Esophagus muscularis mucosa (tissue), 4 donors: Measurements from ENCODE around the gene PACSIN2. TPM values are rescaled to one million over a fixed set of nuclear protein-coding genes. Genes with fewer than 3 reads are reported as not detected.
A peak's percentile ranks its signal among the peaks of the same experiment; 100 is the strongest.

ENCODE experiments used
- DNase-seq: peaks from one replicate; pipeline ENCODE4 v3.0.0-alpha.2; 2017; ENCODE audit errors: extremely low spot score
- H3K27ac ChIP-seq, 4 donors: fragments of 200-600 bp; sonication (generic); replicated peaks in 1 of 4; 1 replicate in 3 of 4; 2 replicates in 1 of 4; pipeline ENCODE4 v1.5.1; 2016 to 2019; ENCODE audit warnings: mild to moderate bottlenecking in 1 of 4
- H3K27me3 ChIP-seq, 4 donors: fragments of 200-600 bp; sonication (generic); one replicate each; pipeline versions ENCODE4 v1.5.1 to v1.6.0; 2016 to 2019
- H3K36me3 ChIP-seq, 4 donors: fragments of 200-600 bp; sonication (generic); one replicate each; pipeline ENCODE4 v1.5.1; 2016 to 2019
- H3K4me1 ChIP-seq, 4 donors: fragments of 200-600 bp; sonication (generic); one replicate each; pipeline ENCODE4 v1.5.1; 2016 to 2019
- H3K4me3 ChIP-seq, 4 donors: fragments of 200-600 bp; sonication (generic); 1 replicate in 2 of 4; 2 replicates in 2 of 4; pipeline ENCODE4 v1.5.1; 2016 to 2019; ENCODE audit warnings: mild to moderate bottlenecking in 4 of 4, moderate library complexity in 1 of 4
- H3K9me3 ChIP-seq, 4 donors: fragments of 200-600 bp; sonication (generic); 1 replicate in 3 of 4; 2 replicates in 1 of 4; pipeline ENCODE4 v1.5.1; 2016 to 2019
- EP300 ChIP-seq: sonication (generic); formaldehyde crosslinking; IDR thresholded peaks from one replicate; pipeline ENCODE4 v1.6.1; 2017; ENCODE audit warnings: antibody characterized with exemption
- POLR2A ChIP-seq: fragments of 450-650 bp; IDR thresholded peaks from one replicate; pipeline ENCODE4 v1.6.1; 2017; ENCODE audit warnings: antibody characterized with exemption, moderate library complexity, mild to moderate bottlenecking, low read depth
- POLR2AphosphoS5 ChIP-seq, 2 donors: sonication (generic); formaldehyde crosslinking; IDR thresholded peaks; one replicate each; pipeline ENCODE4 v1.6.1; 2017; ENCODE audit warnings: antibody characterized with exemption in 2 of 2
- WGBS: methylation state at CpG from one replicate; pipeline ENCODE4 v1.1.5; 2018; 5-methylcytosine and 5-hydroxymethylcytosine counted together
- intact Hi-C: fragments of 100-400 bp; cut with DNase I; formaldehyde crosslinking; loops from one replicate; pipeline ENCODE4 v1.15.1; 2023
- total RNA-seq, 4 donors: library from RNA; depleted of rRNA; stranded (reverse); fragments of >200 nt; gene quantifications; one replicate each; pipeline versions ENCODE4 v1.1.0 to v1.2.1, GENCODE V29; 2016
- TF ChIP-seq, protein P1 (sequence below), 3 experiments: fragments of 200-600 bp in 2 of 3; fragments of 450-650 bp in 1 of 3; sonication (generic) in 2 of 3; IDR thresholded peaks; one replicate each; pipeline ENCODE4 v1.5.1; 2017 to 2019; ENCODE audit warnings: antibody characterized with exemption in 3 of 3, mild to moderate bottlenecking in 2 of 3, moderate library complexity in 1 of 3

Gene PACSIN2
- total RNA-seq, 4 donors from 2014 or later = 91.1 to 147 (median 116) TPM

- intact Hi-C loops = no loop called here
- Histone ChIP-seq H3K9me3 (no peaks in the 10 kb centered on the region), H3K4me1 (peaks cover 69 to 100% (median 100%) of the 10 kb centered on the region in 4 donors), H3K36me3 (no peaks in the 10 kb centered on the region), H3K27me3 (no peaks in the 10 kb centered on the region), H3K27ac (peak overlapping the region; percentile 65 to 95 (median 83)), H3K4me3 (no peak overlapping the region)
- DNase-seq = no peak
- TF ChIP-seq POLR2AphosphoS5 (IDR thresholded peaks at IDR 0.05) (peak in 1 of 2 donors; percentile 30), POLR2A (no peak), EP300 (no peak)
- TF ChIP-seq, protein P1, sequence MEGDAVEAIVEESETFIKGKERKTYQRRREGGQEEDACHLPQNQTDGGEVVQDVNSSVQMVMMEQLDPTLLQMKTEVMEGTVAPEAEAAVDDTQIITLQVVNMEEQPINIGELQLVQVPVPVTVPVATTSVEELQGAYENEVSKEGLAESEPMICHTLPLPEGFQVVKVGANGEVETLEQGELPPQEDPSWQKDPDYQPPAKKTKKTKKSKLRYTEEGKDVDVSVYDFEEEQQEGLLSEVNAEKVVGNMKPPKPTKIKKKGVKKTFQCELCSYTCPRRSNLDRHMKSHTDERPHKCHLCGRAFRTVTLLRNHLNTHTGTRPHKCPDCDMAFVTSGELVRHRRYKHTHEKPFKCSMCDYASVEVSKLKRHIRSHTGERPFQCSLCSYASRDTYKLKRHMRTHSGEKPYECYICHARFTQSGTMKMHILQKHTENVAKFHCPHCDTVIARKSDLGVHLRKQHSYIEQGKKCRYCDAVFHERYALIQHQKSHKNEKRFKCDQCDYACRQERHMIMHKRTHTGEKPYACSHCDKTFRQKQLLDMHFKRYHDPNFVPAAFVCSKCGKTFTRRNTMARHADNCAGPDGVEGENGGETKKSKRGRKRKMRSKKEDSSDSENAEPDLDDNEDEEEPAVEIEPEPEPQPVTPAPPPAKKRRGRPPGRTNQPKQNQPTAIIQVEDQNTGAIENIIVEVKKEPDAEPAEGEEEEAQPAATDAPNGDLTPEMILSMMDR (IDR thresholded peaks at IDR 0.05) = no peak
- WGBS = 78% methylated on average over 6 of the region's 6 CpGs
Observed at GRCh38 chr22:42949159-42949558, 65.8 kb downstream of the PACSIN2 start.

GRCh38 chr22:42948294-42948693, 66.7 kb downstream of the PACSIN2 start:
- Histone ChIP-seq H3K4me1 (peaks cover 73 to 100% (median 100%) of the 10 kb centered on the region in 4 donors), H3K27ac (peak overlapping the region; percentile 65 to 95 (median 83)), H3K9me3 (no peaks in the 10 kb centered on the region), H3K4me3 (no peak overlapping the region), H3K36me3 (no peaks in the 10 kb centered on the region), H3K27me3 (no peaks in the 10 kb centered on the region)
- 58% methylated on average over 1 of the region's 2 CpGs for WGBS
- intact Hi-C loops = no loop called here
- DNase-seq = no peak
- TF ChIP-seq POLR2AphosphoS5 (IDR thresholded peaks at IDR 0.05) = no peak

DNA sequence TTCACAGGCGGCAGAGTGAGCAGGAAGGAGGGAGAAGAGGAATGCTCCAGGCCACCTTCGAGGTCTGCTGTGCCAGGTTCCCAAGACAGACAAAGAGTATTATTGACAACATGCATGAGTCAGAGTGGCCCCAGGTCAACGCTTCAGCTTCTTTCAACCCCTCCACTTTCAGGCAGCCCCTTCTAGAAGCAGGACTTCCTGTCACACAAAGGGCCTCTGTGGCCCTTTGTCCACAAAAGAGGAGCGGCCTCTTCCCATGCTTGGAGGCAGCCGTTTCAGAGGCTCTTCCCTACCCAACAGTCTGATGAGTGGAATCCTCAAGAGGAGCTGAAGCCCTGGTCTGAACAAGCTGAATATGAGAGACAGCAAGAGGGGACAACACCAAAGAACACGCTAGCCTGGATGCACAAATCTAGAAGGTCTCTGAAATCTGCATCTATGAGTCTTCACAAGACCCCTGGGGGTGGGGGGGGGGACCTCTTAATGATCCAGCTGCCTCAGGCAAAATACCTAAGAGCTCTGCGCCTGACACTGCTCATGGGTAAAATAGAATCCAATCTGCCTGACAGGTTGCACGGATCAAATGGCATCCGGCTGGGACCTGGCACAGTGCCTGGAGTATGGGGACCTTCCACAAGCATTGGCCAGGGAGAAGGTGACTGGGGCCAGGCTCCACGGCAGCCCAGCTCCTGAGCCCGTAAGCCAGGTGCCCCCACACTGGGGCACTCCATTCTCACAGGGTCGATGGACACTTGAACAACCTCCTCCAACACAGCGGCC, 67.5 kb downstream of the PACSIN2 start:
- 62% methylated on average over 9 of the region's 13 CpGs for WGBS
- Histone ChIP-seq H3K36me3 (no peaks in the 10 kb centered on the region), H3K4me1 (peaks cover 80 to 100% (median 96%) of the 10 kb centered on the region in 4 donors), H3K4me3 (no peak overlapping the region), H3K27me3 (no peaks in the 10 kb centered on the region), H3K9me3 (no peaks in the 10 kb centered on the region), H3K27ac (peak overlapping the region; percentile 65 to 95 (median 83))
- intact Hi-C loops = no loop called here
- no peak for TF ChIP-seq POLR2AphosphoS5 (IDR thresholded peaks at IDR 0.05)
- TF ChIP-seq, protein P1 (IDR thresholded peaks at IDR 0.05) = no peak
- TF ChIP-seq POLR2A = no peak
- TF ChIP-seq EP300 = no peak
- no peak for DNase-seq

DNA sequence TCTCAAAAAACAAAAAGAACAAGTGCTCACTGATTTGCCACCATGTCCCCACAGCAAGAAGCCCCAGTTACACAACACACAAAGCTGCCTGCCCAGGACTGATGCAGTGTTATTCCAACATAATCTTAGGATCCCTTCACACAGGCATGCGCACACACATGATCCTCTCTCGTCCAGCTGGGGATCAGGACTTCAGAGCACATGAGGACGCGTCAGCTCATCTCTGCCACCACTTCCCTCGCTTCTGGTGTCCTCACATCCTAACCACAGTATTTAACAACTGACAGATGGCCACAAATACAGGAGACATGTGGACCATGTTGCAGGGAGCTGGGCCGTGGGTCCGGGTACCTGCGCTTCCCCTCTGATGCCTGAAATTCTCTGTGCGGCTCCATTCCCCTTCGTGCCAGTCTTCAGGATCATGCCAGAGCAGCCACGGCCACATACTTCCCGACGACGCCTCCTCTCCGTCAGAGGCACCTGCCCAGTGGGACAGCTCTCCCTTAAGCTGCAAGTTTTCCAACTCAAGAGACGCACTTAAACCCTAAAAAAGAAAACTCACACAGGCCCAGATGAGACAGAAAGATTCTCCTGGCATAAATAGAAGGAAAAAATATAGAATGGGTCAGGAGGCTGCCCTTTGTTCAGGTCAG, 68.3 kb downstream of the PACSIN2 start:
- no peak for DNase-seq
- no peaks in the 10 kb centered on the region for H3K9me3 ChIP-seq
- peak overlapping the region; percentile 65 to 95 (median 83) for H3K27ac ChIP-seq
- no peaks in the 10 kb centered on the region for H3K36me3 ChIP-seq
- WGBS = 78% methylated on average over 15 of the region's 16 CpGs
- H3K4me1 ChIP-seq = peaks cover 75 to 98% (median 92%) of the 10 kb centered on the region in 4 donors
- no peak for TF ChIP-seq POLR2A
- TF ChIP-seq, protein P1 (IDR thresholded peaks at IDR 0.05) = no peak
- no peak for TF ChIP-seq EP300
- TF ChIP-seq POLR2AphosphoS5 (IDR thresholded peaks at IDR 0.05) = no peak
- no peaks in the 10 kb centered on the region for H3K27me3 ChIP-seq
- no peak overlapping the region for H3K4me3 ChIP-seq
- intact Hi-C loops = no loop called here

- Histone ChIP-seq H3K27ac (peak overlapping the region; percentile 65 to 95 (median 83)), H3K4me1 (peaks cover 69 to 98% (median 87%) of the 10 kb centered on the region in 4 donors), H3K4me3 (no peak overlapping the region), H3K9me3 (no peaks in the 10 kb centered on the region), H3K27me3 (no peaks in the 10 kb centered on the region), H3K36me3 (no peaks in the 10 kb centered on the region)
- TF ChIP-seq POLR2A (no peak), POLR2AphosphoS5 (IDR thresholded peaks at IDR 0.05) (no peak), EP300 (no peak)
- TF ChIP-seq, protein P1 (IDR thresholded peaks at IDR 0.05) = no peak
- intact Hi-C loops = no loop called here
- DNase-seq = no peak
- WGBS = 79% methylated on average over 5 of the region's 5 CpGs
Observed at GRCh38 chr22:42945736-42946135, 69.2 kb downstream of the PACSIN2 start.
